ENCODE results near the gene SEL1L2. TPM values are rescaled to one million over a fixed set of nuclear protein-coding genes. Genes with fewer than 3 reads are reported as not detected.
"Not testable (repeated sequence)": the region's sequence is repeated elsewhere in the genome, so short reads cannot be mapped to it uniquely, and the experiment has no call there.

The SEL1L2 gene
- total RNA-seq, 6 experiments from 2014 or later: not detected

- peak overlapping the region; percentile 64 to 79 (median 76) for H3K4me3 ChIP-seq
- peak overlapping the region; percentile 56 to 66 (median 64) for H3K27ac ChIP-seq
- DNase-seq: peak; percentile 78 to 81 (median 81)
- H3K9me3 ChIP-seq: peaks cover 0 to 9% (median 0%) of the 10 kb centered on the region in 4 donors
- H3K36me3 ChIP-seq: no peaks in the 10 kb centered on the region
- TF ChIP-seq POLR2A (IDR thresholded peaks at IDR 0.05) (no peak), CTCF (IDR thresholded peaks at IDR 0.05) (no peak)
- H3K4me1 ChIP-seq: peaks cover 0 to 7% (median 0%) of the 10 kb centered on the region in 4 donors
- no peaks in the 10 kb centered on the region for H3K27me3 ChIP-seq
- ATAC-seq: peak; percentile 66 to 81 (median 75)
- intact Hi-C loops (cut with DNase I): no loop called here
- 0% methylated on average over 8 of the region's 52 CpGs for WGBS (ENCODE audit: insufficient coverage, low coverage, low lambda C conversion rate, missing lambda C conversion rate)
Observed at GRCh38 chr20:13995841-13996240, 5.4 kb upstream of the SEL1L2 start.

- WGBS (ENCODE audit: insufficient coverage, low coverage, low lambda C conversion rate, missing lambda C conversion rate): 2% methylated on average over 29 of the region's 61 CpGs
- H3K27ac ChIP-seq: peak within 1 kb of the TSS; percentile 56 to 66 (median 64)
- peak; percentile 96 to 98 (median 96) for ATAC-seq
Observed at GRCh38 chr20:13995086-13995665, 4.8 kb upstream of the SEL1L2 start, which contains the start of gene MACROD2. Gene MACROD2, plus strand, starts transcription at chr20:13995516.

GRCh38 chr20:13991955-13992354, 1.5 kb upstream of the SEL1L2 start:
- DNase-seq; H3K36me3 ChIP-seq; H3K27me3 ChIP-seq; intact Hi-C loops (cut with DNase I); H3K27ac ChIP-seq; ATAC-seq; H3K9me3 ChIP-seq; H3K4me3 ChIP-seq; H3K4me1 ChIP-seq: not testable (repeated sequence)
- WGBS (ENCODE audit: insufficient coverage, low coverage, low lambda C conversion rate, missing lambda C conversion rate): 86% methylated on average over 5 of the region's 5 CpGs

More at GRCh38 chr20:13995086-13995665, 4.8 kb upstream of the SEL1L2 start, which contains the start of gene MACROD2:
- H3K27me3 ChIP-seq: no peaks in the 10 kb centered on the region
- intact Hi-C loops (cut with DNase I): no loop called here
- H3K36me3 ChIP-seq: no peaks in the 10 kb centered on the region
- peak within 1 kb of the TSS; percentile 64 to 79 (median 76) for H3K4me3 ChIP-seq
- H3K4me1 ChIP-seq: peaks cover 0 to 7% (median 0%) of the 10 kb centered on the region in 4 donors
- peak; percentile 96 to 97 (median 97) for DNase-seq
- H3K9me3 ChIP-seq: peaks cover 0 to 9% (median 0%) of the 10 kb centered on the region in 4 donors
- TF ChIP-seq CTCF (IDR thresholded peaks at IDR 0.05) (peak in 1 of 4 donors; percentile 16), POLR2A (IDR thresholded peaks at IDR 0.05) (peak; percentile 72)

- Histone ChIP-seq H3K4me3 (no peak overlapping the region), H3K9me3 (peaks cover 0 to 9% (median 0%) of the 10 kb centered on the region in 4 donors), H3K36me3 (no peaks in the 10 kb centered on the region), H3K27me3 (no peaks in the 10 kb centered on the region), H3K27ac (no peak overlapping the region), H3K4me1 (peaks cover 0 to under 1% (median 0%) of the 10 kb centered on the region in 4 donors)
- no peak for TF ChIP-seq POLR2A (IDR thresholded peaks at IDR 0.05)
- no peak for TF ChIP-seq CTCF (IDR thresholded peaks at IDR 0.05)
- intact Hi-C loops (cut with DNase I): no loop called here
- DNase-seq: no peak
- ATAC-seq: no peak
- WGBS (ENCODE audit: insufficient coverage, low coverage, low lambda C conversion rate, missing lambda C conversion rate): 71% methylated on average over 1 of the region's 1 CpG
Observed at GRCh38 chr20:13991311-13991710, 897 bp upstream of the SEL1L2 start.

- ATAC-seq (no peak), DNase-seq (no peak)
- Histone ChIP-seq H3K27me3 (no peaks in the 10 kb centered on the region), H3K36me3 (no peaks in the 10 kb centered on the region), H3K4me1 (no peaks in the 10 kb centered on the region), H3K9me3 (no peaks in the 10 kb centered on the region), H3K27ac (no peak overlapping the region), H3K4me3 (no peak overlapping the region)
- TF ChIP-seq CTCF (IDR thresholded peaks at IDR 0.05) (no peak), POLR2A (IDR thresholded peaks at IDR 0.05) (no peak)
- intact Hi-C loops (cut with DNase I): no loop called here
- WGBS (ENCODE audit: insufficient coverage, low coverage, low lambda C conversion rate, missing lambda C conversion rate): 39% methylated on average over 3 of the region's 4 CpGs
Observed at GRCh38 chr20:13984211-13984610, 6.2 kb downstream of the SEL1L2 start.

Data from right lobe of liver (tissue), 6 donors.